ENCODE measurements around the gene ARHGEF40.

The ARHGEF40 gene

DNA sequence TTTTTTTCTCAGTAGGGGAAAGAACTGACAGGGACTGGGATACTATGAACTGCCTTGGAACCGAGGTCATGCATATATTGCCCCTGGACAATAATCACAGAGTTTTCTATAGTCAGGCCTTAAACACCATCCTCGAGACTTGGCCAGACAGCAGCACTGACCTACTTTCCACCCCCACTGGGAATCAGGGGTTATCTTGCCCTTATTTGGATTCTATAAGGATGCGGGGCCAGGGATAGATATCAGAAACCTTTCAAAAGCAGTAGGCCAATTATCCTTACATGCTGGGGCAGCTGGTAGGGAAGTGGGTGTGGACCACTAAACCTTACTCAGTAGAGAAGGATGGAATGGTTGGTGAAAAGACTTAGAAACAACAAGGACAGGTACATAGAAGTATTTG is 26.3 kb downstream of the ARHGEF40 start:
- DNase-seq (ENCODE audit: low read depth in 3 of 3, low spot score in 1 of 3), result no peak

DNA sequence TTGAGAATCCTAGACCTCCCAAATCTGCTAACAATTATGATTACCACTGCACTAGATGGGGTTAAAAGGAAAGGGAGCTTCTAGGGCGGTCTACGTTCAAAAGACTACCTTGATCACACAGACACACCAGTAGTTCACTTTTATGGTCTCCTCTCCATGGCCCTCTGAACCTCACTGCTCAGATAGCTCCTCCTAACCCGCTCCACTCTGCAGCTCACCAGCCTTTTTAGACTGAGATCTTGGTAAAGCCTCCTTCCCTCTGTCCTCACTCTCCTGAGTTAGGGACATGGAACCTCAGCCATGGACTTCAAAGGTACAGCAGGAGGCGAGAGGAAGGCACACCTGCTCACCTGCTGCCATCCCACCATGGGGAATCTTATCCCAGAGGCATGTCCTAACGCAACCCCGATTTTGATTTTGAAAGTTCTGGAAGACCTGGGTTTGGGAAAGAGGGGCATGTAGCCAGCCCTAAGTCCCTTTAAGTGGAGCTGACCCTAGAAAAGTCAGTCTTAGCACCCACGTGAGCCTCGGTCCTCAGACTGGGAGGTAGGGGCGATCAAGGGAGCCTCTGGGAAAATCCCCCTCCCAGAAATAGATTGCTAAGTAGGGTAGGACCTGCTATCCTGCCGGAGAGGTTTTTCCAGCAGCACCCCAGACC is 27.0 kb downstream of the ARHGEF40 start:
- DNase-seq (ENCODE audit: low read depth in 3 of 3, low spot score in 1 of 3), result no peak

DNA sequence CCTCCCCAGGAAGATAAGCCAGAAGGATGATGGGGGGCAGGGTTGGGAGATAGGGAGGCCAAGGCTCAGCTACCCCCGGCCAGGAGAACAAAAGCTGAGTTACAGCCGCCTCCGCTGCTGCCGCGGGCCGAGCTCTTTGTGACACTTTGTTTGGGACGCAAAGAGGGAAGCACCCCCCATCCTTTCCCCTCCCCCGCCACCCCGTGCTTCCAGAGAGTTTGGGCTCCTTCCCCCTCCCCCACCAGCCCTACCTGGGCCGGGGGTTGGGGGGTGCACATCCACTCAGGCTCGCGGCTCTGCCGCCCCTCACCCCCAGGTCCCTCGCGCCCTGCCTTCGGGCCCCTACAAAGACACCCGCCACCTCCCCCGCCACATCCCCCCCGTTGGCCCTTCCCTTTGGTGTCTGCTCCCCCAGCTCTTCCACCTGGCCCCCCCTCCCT is 27.6 kb downstream of the ARHGEF40 start:
- no peak for DNase-seq (ENCODE audit: low read depth in 3 of 3, low spot score in 1 of 3)

DNA sequence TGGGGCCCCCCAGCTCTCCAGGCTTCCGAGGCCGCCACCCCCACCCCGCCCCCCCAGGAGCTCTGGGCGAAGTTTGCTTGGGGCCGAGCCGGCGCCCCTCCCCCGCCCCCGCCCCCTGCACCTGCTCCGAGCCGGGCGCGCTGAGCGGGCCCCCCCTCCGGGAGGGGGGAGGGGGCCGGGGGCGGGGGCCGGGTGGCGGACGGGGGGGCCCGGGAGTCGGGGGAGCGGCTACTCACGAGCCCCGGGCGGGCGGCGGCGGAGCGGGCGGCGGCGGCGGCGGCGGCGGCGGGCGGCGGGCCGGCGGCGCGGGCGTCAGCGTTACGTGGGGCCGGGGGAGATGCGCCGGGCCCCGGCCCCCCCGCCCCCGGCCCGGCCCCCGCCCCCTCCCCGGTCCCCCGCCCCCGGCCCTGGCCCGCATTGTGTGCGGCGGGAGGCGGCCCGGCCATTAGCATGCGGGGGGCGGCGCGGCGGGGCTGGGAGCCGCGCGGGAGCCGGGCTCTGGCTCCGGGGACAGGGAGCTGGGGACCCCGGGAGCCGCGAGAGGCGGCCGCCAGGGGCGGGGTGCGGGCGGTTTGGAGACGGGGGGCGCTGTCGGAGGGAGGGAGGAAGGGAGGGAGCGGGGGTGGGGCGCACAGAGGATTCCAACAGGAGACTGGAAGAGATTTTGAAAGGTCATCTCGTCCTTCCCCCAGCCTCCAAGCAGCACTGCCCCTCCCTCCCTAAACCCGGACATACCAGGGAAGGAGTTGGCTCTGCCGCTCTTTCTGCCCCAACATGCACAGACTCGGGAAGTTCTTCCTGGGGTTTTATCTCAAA is 28.2 kb downstream of the ARHGEF40 start, which contains the start of gene ZNF219:
Gene ZNF219, minus strand, starts transcription at position 580 of the 816 bp plus-strand sequence. CDS start 5,064 bp downstream, outside the sequence.
- no peak for DNase-seq (ENCODE audit: low read depth in 3 of 3, low spot score in 1 of 3)

DNA sequence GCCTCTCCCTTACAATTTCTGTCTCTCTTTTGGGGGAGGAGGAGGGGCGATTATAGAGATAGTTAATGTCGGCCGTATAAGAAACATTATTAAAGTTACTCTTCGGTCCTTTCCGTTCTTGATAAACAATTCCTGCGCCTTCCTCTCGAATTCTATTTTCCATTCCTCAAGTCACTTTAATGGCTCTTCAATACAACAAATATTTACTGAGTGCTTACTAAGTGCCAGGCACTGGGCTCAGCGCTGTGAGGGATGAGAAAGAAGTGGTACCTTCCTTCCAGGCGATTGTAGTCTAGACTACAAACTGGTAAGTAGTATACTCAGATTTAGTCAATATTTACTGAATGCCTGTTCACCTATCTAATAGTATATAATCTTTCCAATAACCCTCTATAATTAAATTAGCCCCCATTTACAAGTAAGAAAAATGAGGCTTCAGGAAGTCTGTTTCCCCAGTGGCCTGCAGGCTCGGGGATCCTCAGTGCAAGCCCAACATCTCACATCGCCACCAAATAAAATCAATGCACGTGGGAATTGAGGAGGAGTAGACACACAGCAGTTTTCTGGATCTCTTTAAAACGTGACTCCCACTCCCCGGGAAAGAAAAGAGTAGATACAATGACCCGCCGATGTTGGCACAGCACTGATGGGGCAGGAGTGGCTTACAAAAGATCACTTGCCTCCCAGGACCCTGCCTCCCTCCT is 28.9 kb downstream of the ARHGEF40 start:
- DNase-seq (ENCODE audit: low read depth in 3 of 3, low spot score in 1 of 3), result no peak

DNA sequence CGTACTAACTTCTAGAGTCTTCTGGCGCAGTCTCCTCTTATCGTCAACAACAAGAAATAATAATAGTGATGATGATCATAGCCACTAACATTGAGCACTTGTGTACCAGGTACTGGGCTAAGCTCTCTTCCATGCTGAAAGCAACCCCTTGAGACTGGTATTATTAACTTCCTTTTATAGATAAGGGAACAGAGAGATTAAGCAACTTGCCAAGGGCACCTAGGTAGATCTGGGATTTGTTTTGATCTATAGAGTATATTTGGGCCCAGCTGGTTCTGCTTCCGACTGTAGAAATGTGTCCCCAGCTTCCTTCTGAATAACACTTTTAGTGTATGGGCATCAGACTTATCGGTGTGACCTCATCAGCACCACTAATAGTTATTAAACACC is 29.5 kb downstream of the ARHGEF40 start:
- DNase-seq (ENCODE audit: low read depth in 3 of 3, low spot score in 1 of 3), result no peak

DNA sequence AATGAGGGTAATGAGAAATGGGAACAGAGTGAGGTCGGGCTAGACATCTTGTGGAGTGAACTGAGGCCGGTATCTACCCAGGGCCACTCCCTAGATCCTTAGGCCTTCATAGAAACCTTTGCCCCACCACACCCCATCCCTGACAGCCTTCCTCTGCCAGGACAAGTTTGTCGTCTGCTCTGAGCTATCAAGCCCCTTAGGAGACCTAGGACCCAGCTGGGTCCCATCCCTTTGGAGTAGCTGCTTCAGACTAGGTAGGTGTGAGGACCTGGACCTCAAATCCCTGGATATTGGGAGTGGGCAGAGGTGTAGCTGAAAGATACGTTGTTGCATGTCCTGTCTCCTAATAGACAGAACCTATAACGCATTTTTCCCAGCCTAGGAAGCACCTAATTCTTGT is 30.8 kb downstream of the ARHGEF40 start, which contains the start of gene TMEM253:
Gene TMEM253, plus strand, starts transcription at position 136 of the 400 bp plus-strand sequence. CDS start 278 bp downstream, outside the sequence.
- no peak for DNase-seq (ENCODE audit: low read depth in 3 of 3, low spot score in 1 of 3)

DNA sequence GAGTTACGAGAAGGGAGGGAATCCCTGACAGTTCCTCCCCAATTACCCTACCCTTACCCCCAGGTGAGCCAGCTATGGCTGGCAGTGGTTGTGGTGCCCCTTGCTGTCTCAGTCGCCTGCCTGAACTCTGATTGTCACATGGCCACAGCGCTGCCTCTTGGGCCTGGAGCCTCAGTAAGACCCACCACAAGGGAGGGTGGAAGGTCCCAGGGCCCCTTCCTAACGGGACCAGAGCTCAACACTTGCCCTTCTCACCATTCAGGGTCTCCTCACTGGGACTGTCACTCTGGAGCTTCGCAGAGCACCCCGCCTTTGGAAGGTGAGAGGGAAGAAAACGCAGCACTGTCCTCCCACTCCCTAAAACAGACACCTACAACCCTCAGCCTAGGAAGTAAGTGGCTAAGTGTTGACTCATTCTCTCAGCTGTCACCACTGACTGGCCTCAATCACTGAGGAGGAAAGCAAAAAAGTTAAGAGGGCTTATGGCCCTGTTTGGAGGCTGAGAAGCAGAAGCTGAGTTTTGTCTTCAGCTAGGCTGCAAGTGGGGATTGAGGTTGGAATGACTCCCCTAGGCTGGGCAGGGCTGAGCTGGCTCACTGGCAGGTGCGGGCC is 31.8 kb downstream of the ARHGEF40 start:
- no peak for DNase-seq (ENCODE audit: low read depth in 3 of 3, low spot score in 1 of 3)

DNA sequence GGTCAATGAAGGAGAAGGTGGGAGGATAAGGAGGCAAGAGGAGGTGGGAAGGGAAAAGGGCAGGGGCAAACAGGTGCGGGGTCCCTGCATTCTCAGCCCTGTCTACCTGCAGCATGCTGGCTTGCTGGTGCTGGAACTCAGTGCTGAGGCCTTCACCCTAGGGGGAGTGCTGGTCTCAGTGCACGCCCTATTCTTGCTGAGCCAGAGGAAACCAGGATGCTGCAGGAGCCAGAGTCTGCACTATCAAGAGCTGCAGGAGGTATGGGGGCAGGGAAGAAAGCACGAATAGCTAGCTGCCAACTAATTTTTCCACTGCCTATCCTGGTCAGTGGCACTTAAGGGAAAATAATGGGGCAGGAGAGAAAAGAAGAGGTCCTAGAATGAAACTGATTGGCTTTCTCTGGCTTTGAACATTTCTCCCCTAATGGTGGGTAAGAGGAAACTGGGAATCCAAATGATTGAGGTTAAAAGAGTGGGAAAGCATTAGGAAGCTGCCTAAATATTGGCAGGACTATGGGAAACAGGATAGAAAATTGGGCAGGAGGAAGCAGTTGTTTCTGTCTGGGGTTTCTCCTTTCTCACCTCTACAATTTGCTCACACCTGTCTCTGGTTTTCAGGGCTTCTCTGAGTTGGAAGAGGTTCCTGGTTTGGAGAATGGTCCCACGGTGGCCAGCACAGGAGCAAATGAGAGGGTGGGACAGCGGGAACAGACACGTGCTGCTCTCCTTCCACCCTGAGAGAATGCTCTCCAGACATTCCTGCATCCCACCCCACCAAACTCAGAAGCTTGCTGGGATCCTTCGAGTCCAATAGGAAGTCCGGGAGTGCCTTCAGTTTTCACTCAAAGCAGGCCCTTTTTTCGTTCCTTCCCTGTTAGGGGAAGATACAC is 32.7 kb downstream of the ARHGEF40 start:
- DNase-seq (ENCODE audit: low read depth in 3 of 3, low spot score in 1 of 3), result no peak

DNA sequence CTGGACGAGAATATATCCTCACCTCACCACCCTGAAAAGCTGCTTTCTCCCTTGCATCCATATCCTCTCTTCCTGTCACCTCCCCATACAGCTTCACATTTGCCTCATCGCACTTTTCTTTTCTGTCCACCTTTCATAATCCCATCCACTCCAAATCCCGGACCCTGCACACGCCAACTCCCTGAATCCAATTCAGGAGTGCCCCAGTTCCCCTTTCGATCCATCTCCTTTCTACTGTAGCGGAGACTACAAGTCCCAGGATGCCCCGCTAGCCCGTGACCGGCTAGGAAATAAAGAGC is 33.3 kb downstream of the ARHGEF40 start:
- DNase-seq (ENCODE audit: low read depth in 3 of 3, low spot score in 1 of 3), result no peak

DNA sequence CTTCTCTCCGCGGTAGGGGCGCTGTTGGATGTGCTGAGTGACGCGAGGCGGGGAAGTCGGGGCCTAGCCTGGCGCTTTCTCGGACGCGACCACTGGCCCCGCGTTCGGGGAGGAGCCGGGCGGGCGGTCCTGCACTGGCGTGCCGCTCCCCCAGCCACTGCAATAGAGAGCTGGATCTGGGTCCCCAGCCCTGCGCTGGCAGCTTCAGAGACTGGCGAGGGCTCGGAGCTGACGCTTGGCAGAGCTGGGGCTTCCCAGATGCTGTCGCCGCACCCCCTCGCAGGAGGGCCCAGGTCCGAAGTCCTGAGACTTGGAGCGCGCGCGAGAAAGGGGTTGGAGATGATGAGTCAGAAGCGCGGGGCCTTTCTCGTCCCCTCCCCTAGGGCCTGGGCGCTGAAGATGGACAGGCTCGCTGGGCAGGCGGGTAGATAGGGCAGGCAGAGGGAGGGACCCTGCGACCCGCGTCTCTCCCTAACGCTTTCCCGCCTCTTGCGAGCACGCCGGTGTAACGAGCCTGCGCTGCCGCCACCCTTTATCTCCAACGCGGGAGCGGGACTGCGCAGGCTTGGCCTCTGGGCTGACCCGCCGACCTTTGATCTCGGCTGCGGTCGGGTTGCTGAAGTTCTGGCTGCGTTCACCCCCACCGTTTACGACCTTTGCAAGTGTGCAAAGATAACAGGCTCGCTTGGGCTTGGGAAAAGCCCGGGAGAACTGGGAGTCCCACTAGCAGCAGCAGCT is 33.8 kb downstream of the ARHGEF40 start:
- DNase-seq (ENCODE audit: low read depth in 3 of 3, low spot score in 1 of 3), result peak; percentile 82 to 85 (median 82)

DNA sequence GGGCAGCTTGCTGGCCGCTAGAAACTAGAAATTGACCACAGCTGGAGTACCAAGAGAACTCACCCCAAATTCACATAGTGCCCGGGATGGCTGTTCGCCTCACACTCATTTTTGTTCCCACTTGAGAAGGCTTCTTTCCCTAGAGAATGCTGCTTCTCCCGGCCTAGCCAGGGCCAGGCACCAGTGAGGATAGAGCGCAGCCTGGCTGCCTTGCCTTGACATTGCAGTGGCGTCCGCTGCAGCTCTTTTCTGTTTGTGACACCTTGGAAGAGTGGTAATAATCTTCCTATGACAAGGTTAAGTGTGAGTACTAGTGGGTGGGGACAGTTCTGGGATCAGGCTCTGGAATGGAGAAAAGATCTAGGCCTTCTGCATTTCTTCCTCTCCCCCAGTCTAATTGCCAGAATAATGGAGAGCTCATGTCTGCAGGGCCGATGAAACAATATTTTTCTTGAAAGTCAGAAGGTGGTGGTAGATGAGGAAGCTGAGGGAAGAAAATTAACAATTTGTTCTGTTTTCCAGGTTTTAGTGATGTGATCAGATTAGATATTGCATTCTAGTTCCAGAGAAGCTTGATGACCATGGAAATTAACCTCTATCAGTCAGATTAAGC is 34.5 kb downstream of the ARHGEF40 start:
- peak; percentile 24 to 43 (median 35) for DNase-seq (ENCODE audit: low read depth in 3 of 3, low spot score in 1 of 3)

DNA sequence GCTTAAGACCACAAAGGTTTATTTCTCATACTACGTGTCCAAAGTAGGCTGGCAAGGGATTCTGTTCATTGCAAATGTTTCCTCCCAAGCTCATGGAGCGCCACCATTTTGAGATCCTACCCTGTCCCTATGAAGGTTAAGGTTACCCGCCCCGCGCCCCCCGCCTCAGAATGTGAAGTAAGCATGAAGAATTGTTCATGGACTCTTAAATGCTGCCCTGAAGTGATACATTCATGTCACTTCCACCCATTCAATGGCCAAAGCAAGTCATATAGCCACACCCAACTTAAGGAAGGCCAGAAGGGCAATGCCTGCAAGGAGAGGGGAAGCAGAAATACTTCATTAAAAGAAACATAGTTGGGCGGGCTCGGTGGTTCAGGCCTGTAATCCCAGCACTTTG is 35.0 kb downstream of the ARHGEF40 start:
- DNase-seq (ENCODE audit: low read depth in 3 of 3, low spot score in 1 of 3), result no peak

DNA sequence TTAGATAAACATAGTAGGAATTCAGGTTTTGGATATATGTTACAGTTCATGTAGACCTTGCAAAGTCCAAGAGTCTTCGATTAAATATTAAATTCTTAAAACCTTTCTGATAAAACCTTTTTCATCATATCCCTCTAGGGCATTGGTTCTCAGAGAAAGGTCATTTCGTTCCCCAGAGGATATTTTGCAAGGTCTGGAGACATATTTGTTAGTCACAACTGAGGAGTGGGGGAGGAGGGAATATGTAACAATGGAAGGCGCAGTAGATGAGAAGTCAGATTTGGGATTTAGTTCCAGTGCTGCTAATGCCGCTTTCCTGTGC is 36.0 kb downstream of the ARHGEF40 start:
- no peak for DNase-seq (ENCODE audit: low read depth in 3 of 3, low spot score in 1 of 3)

DNA sequence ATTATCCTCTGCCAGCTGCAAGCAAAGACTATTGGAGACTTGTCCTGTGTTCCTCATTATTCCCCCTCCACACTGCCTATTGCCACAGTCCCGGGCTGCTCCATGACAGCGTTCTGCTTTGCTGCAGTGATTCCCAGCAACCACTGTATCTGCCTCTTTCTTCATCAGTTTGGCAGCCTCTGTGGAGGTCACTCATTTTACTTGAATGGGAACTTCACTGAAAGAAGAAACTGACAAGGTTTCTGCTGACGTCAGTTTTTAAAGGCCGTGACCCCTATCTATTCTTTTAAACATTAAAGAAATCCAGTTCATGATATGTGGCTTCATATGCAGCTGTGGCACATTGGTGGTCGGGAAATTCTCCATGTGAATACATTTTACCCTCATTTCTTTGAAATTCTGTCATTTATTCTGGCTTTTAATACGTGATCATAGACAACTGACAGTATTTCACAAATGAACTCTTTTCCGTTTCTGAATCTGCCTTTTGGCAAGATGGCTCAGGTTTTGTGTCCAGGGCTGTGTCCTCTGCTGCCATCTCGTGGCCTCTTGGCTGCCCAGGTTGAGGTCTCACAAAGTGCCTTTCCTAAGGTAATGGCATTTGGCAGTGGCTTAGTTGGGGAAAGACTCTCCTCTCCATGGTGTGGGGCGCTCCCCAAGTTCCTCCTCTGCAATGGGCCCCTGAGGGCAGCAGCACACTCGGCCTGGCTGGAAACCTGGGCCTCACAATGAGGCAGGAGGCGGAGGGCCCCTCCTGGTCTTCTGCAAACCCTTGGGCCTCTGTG is 36.6 kb downstream of the ARHGEF40 start:
- peak; percentile 47 to 64 (median 49) for DNase-seq (ENCODE audit: low read depth in 3 of 3, low spot score in 1 of 3)

DNA sequence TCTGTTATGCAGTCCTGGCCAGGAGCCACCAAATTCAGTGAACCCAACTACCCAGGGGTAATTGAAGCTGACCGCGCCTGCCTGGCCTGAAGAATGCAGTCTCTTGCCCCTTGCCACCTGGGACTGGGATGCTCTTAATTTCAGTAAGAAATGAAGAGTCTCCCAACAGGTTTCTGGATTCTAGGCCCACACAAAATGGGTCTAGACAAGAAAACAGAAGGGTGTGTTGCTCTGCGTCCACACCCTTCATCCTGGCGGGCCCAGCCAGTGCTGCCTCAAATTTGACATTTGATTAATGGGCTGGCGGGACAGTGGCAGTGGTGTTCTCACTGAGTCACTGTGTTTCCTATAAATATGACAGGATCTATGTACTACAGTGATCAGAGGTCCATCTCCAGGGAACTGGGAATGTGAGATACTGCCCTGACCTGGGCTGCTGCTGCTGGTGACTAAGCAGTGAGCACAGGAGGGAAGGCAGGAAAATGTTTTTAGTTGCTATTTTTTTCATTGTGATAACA is 37.2 kb downstream of the ARHGEF40 start:
- DNase-seq (ENCODE audit: low read depth in 3 of 3, low spot score in 1 of 3), result no peak

DNA sequence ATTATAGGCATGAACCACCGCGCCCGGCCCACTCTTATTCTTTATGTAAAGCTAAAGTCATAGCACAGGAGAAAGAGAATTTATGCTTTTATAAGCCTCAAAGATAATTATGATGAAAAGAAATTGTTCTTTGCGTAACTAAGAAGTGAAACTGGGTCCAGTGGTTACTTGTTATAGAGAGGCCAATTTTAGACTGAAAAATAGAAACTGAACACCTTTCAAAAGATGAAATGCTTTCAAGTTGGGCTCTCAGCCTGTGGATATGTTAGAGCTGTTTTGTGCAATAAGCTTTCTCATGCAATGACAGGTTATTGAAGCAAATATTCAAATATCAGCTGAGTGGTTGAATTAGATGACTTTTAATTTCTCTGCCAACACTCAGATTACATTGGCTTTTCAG is 38.7 kb downstream of the ARHGEF40 start:
- DNase-seq (ENCODE audit: low read depth in 3 of 3, low spot score in 1 of 3), result no peak

DNA sequence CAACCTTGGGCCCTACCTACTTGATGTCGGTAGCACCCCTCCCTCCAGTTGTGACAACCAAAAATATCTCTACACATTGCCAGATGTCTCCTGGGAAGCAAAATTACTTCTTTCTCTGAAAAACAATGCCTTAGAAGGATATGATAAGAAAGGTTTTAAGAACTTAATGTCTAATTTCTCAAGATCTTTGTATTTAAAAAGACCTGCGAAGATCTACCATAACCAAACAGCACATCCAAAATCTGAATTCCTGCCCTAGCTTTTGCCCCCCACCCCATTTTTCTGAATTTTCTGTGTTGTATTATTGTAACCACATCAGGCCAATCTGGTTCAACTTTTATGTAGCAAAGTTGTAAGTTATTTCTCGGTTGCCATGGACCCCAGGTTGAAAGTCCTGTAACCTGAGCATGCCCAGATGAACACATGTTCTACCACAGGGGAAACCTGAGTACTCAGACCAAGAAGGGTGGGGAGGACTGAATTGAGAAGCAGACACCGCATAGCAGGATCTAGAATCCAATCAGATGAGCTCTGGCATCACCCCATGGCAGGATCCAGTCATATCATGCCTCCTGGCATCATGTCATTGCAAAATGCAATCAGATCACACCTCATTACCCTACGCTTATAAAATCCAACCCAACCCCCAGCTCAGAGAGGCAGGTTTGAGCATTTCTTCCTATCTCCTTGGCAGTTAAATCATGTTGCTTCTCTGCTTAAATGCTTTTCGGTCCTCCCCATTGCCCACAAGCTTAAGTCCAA is 39.5 kb downstream of the ARHGEF40 start:
- no peak for DNase-seq (ENCODE audit: low read depth in 3 of 3, low spot score in 1 of 3)

All from stimulated activated CD4-positive, alpha-beta T cell treated with anti-CD3 and anti-CD28 coated beads, TNF-alpha, amount 100 ng/mL, for 1 hour (primary cell).